ENCODE results near the gene ENPP7. TPM values are rescaled to one million over a fixed set of nuclear protein-coding genes. Genes with fewer than 3 reads are reported as not detected.
"Not testable (repeated sequence)": the region's sequence is repeated elsewhere in the genome, so short reads cannot be mapped to it uniquely, and the experiment has no call there.

Gene ENPP7
- total RNA-seq, 2 donors from 2014 or later, result 0.17 TPM; not detected in 1

DNA sequence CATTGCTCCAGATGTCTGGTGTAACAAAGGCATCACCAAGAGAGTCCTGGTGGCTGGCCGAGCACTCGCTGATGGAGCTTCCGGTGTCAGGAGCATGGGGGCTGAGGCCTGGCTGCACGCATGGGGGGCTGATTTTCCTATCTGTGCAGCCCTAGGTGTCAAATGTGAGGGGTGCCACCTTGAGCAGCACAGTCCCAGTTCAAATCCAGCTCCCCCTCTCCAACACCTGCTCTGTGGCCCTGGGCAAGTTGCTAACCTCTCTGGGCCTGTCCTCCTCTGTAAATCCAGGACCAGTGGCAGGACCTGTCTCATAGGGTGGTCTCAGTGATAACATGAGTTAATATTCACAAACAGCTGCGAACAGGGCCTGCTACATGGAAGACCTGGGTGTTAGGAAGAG, 12.9 kb downstream of the ENPP7 start:
- intact Hi-C loops (cut with DNase I, micrococcal nuclease), result no loop called here
- DNase-seq (no peak), ATAC-seq (no peak)

DNA sequence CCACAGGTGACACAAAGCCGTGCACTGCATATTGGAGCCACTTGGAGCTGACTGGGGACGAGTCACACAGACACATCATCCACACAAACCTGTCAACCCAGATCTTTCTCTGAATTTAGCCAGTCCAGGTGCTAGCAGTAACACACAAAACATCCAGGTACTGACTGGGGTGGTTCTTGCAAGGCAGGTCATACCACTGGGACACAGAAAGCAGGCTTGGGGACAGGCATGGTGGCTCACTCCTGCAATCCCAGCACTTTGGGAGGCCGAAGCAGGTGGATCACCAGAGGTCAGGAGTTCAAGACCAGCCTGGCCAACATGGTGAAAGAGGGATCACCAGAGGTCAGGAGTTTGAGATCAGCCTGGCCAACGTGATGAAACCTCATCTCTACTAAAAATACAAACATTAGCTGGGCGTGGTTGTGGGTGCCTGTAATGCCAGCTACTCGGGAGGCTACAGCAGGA, 14.9 kb downstream of the ENPP7 start:
- intact Hi-C loops (cut with DNase I, micrococcal nuclease), result no loop called here
- ATAC-seq, result no peak
- DNase-seq, result no peak

DNA sequence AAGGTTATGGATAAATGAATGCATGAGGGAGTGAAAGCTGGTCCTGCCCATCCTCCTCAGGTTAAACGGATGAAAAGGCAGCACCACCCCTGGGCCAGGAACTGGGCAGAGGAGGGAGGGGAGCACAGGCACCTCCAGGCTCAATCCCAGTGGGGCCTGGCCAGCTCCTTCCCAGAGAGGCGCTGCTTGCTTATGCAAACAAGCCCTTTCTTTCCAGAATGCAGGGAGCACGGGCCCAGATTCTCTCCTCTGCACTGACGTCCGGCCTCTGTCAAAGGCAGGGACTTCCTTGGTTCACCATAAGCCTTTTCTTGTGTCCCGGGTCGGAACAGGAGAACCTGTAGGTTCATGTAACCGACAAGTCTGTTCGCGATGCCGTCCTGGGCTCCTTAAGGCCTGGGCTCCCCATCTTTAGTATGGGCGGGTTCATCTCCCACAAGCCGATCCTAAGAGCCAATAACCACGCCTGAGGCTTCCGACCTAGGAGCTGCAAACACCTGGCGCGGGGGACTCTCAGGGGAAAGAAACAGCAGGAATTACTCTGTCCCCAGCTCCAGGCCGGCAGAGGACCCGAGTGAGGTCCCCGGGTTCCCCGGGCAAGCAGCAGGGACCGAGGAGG, 16.3 kb downstream of the ENPP7 start:
- intact Hi-C loops (cut with DNase I, micrococcal nuclease), result no loop called here
- DNase-seq (no peak), ATAC-seq (no peak)

DNA sequence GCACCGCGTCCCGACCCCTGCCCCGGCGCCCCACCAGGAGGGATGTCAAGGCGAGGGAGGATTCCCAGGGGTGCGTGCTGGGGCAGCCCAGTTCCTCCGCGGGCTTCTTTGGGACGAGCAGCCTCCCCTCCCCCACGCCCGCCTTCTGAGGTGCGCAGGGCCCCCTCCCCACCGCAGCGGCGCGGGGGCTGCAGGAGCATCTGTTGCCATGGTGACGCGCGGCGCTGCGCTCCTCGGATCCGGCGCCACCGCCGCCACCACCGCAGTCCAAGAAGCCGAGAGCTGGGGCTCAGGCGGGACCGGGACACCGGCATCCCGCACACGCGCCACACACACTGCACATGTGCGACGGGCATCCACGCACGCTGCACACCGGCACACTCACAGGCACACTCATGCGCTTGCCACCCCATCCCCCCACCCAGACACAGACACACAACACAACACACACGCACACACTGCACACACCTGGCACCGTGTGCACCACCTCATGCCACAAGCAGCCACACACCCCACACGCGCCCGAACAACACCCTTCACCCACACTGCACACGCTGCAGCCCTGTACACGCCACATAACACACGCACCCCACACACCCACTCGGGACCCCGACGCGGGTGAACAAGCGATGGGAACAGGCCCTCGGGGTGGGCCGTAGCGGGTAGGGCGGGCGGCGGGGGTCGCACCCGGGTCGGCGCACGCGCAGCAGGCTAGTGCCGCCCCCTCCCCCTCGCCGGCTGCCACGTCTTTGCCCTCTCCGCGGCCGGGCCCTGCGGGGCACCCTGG, 17.0 kb downstream of the ENPP7 start:
- ATAC-seq, result no peak
- no peak for DNase-seq
- intact Hi-C loops (cut with DNase I, micrococcal nuclease), result no loop called here

DNA sequence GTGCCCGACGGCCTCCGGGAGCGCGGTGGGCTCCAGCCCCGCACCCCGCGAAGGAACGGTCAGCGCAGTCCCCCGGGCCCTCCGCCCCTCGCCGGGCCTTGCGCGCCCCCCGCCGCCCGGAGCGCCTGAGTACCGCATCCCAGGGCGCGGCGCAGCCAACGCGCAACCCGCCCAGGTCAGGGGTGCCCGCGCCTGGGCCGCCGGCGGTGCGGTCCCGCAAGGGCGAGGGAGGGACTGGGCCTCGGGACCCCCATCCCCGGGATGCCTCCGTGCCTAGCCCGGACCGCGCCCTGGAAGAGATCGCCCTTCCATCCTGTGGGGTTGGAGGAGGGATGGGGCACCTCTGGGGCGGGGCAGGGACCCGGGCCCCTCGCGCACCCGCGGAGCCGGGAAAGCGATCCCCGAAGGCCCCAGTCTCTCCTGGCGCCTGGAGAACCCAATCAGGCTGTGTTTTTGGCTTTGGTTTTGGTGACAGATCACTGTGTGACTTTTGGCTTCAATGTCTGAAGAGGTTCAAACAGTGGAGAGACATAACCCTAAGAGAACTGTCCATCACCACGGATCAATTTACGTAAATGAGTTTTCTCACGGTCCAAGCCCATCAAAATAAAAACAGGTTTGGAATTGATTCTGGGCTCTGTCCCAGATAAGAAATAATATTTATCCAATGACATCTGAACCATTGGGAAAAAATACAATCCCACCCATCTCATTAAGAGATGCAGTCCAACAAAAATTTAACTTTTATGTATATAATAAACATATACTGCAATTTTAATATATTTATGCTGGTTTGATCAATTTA, 17.8 kb downstream of the ENPP7 start:
- DNase-seq (no peak), ATAC-seq (no peak)
- intact Hi-C loops (cut with DNase I, micrococcal nuclease), result no loop called here

DNA sequence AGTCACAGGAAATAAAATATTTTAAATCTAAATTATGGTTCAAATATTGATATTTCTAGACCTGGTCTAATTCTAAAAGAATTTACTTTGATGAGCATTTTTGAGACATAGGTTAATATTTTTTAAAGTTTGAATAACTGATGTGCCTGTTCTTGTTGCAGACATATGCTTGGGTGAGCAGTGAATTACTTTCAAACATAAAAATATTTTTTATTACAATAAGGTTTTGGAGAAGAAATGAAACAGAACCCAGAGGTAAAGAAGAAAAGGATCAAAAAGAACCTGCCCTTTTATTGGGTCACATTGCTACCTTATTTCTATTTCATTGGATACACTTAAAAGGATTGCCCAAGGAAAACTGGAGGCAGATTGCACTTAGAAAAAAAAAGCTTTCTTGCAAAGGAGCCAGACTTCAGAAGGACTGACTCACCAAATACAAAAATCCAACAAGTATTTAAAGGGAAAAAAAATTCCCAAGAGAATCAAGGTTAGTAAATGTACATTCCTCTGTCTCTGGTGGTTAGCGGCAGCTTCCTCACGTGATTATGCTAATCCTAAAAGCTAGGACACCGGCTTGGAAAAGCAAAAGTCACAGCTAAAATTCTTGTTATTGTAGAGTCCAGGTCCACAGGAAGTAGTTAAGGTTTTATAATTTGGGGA, 18.5 kb downstream of the ENPP7 start:
- no peak for ATAC-seq
- intact Hi-C loops (cut with DNase I, micrococcal nuclease), result no loop called here
- DNase-seq, result no peak

DNA sequence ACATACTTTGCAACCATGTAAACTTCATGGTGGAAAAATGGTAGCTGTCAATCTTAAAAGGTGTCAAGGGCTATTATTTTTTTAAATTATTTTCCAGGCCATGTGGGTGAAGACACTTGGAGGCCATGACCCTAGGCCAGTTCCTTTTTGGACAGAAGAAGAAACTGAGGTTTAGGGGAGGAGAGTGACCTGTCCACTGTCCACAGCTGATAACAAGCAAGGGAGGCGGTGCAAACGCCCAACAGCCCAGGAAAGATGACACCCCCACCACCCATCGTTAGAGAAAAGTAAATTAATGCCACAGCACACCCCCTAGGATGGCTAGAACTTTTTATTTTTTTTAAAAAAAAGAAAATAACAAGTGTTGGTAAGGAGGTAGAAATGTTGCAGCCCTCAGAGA, 19.2 kb downstream of the ENPP7 start:
- ATAC-seq, result no peak
- intact Hi-C loops (cut with DNase I, micrococcal nuclease), result no loop called here
- DNase-seq, result no peak

DNA sequence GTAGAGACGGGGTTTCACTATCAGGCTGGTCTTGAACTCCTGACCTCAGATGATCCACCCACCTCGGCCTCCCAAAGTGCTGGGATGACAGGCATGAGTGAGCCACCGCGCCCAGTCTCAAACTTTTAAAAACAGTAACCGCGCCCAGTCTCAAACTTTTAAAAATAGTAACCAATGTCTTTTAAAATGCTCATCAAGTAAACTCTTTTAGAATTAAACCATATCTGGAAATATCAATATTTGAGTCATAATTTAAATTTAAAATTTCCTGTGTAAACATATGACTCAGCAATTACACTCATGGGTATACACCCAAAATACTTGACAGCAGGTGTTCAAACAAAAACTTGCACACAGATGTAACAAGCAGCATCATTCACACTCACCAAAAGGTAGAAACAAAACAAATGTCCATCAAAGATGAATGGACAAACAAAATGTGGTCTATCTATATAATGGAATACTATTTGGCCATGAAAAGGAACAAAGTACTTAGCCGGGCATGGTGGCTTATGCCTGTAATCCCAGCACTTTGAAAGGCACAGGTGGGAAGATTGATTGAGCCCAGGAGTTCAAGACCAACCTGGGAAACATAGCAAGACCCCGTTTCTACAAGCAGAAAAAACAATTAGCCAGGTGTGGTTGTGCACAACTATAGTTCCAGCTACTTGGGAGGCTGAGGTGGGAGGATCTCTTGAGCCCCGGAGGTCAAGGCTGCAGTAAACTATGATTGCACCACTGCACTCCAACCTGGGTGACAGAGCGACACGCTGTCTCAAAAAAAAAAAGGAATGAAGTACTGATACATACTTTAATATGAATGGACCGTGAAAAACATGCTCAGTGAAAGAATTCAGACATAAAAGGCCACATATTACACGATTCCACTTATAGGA, 20.2 kb downstream of the ENPP7 start:
- DNase-seq, result no peak
- intact Hi-C loops (cut with DNase I, micrococcal nuclease), result no loop called here

DNA sequence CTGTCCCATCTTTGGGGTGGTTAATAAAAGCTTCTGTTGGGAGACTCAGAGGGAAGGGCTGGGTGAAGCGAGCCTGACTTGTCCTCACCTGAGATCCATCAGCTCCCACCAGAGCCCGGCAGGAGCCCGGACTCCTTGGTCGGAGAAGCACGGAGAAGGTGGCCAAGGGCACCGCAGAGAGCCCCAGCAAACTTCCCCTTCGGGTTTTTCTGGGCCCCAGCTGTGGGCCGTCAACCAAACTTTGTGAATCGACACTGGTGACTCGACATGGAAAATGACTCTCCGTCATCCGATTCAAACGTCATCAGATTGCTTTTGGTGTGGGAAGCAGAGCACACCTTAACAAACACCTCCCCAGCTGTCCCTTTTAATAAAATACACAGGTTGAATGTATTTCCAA, 21.4 kb downstream of the ENPP7 start:
- intact Hi-C loops (cut with DNase I, micrococcal nuclease), result no loop called here
- ATAC-seq (no peak), DNase-seq (no peak)

More for the DNA sequence above, 20.2 kb downstream of the ENPP7 start:
- ATAC-seq, result no peak

DNA sequence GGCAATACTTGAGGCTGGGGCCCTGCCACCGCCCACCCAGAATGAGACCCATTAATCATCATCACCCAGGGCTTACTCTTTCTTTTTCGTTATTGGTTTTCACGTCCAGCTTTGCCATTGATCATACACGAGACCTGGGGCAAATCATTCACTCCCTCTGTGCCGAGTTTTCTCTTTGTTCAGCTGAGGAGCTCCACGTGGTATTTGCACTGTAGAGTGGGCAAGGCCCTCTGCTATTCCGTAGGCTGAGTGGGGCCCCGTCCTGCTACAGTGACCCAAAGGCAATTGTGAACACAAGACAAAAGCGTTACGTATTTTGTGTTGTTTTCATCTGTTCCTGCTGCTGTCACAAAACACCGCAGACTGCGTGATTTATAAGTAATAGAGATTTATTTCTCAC, 23.6 kb downstream of the ENPP7 start:
- intact Hi-C loops (cut with DNase I, micrococcal nuclease), result no loop called here
- DNase-seq, result no peak

DNA sequence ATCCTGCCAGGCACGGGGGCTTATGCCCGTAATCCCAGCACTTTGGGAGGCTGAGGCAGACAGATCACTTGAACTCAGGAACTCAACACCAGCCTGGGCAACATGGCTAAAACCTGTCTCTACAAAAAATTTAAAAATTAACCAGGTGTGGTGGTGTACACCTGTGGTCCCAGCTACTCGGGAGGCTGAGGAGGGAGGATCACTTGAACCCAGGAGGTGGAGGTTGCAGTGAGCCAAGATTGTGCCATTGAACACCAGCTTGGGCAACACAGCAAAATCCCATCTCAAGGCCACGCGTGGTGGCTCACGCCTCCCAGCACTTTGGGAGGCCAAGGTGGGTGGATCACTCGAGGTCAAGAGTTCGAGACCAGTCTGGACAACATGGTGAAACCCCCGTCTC, 24.2 kb downstream of the ENPP7 start:
- intact Hi-C loops (cut with DNase I, micrococcal nuclease); ATAC-seq; DNase-seq: not testable (repeated sequence)

More for the DNA sequence above, 23.6 kb downstream of the ENPP7 start:
- ATAC-seq, result no peak

DNA sequence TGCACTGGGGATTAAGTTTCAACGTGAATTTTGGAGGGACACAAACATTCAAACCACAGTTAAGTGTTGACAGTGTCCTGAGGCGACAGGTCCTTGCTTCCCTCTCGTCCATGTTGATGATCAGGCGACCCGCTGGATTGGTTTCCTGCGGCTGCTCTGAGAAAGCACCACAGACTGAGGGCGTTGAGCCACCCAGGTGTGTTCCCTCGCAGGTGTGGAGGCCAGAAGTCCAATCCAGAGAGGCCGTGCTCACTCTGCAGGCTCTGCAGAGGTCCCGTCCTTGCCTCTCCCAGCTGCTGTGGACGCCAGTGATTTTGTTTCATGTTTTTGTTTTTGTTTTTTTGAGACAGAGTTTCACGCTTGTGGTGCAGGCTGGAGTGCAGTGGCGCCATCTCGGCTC, 24.8 kb downstream of the ENPP7 start:
- ATAC-seq, result no peak
- no peak for DNase-seq
- intact Hi-C loops (cut with DNase I, micrococcal nuclease), result no loop called here

DNA sequence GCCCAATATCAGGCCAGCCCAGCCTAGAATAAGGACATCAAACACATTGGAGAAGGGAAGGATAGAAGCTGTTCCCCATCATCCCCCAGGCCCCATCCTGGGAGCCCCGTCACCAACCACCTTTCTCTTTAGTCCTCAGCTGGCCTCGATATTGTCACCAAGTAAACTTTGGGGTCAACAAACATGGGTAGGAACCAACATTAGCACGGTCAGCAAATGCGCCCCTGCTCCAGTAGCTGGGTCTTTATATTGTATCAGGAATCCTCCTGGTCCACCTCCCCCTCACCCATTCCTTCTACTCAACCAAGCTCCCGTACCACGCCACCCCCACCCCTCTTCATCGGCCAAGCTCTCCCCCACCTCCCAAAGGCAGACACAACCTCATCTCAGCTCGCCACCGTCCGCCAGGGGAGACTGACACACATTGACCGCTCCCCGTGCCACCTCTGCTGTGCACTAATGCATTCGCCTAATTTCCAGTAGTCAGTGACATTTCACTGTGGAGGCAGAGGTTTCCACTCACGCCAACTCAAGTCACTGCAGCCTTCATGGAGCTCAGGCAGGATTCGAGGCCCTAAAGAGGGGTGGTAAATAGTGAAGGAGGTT, 26.5 kb downstream of the ENPP7 start:
- intact Hi-C loops (cut with DNase I, micrococcal nuclease), result no loop called here
- ATAC-seq (no peak), DNase-seq (no peak)

DNA sequence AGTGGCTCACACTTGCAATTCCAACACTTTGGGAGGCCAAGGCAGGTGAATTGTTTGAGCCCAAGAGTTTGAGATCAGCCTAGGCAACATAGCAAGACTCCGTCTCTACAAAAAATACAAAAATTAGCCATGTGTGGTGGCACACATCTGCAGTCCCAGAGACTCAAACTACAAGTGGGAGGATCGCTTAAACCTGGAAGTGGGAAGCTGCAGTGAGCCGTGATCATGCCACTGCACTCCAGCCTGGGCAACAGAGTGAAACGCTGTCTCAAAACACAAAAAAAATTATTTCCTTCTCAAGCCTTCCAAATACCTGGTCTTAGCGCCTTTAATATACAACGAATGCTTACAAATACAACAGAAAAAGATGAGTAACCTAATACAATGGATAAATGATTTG, 27.5 kb downstream of the ENPP7 start:
- no peak for ATAC-seq
- no peak for DNase-seq
- intact Hi-C loops (cut with DNase I, micrococcal nuclease), result no loop called here

DNA sequence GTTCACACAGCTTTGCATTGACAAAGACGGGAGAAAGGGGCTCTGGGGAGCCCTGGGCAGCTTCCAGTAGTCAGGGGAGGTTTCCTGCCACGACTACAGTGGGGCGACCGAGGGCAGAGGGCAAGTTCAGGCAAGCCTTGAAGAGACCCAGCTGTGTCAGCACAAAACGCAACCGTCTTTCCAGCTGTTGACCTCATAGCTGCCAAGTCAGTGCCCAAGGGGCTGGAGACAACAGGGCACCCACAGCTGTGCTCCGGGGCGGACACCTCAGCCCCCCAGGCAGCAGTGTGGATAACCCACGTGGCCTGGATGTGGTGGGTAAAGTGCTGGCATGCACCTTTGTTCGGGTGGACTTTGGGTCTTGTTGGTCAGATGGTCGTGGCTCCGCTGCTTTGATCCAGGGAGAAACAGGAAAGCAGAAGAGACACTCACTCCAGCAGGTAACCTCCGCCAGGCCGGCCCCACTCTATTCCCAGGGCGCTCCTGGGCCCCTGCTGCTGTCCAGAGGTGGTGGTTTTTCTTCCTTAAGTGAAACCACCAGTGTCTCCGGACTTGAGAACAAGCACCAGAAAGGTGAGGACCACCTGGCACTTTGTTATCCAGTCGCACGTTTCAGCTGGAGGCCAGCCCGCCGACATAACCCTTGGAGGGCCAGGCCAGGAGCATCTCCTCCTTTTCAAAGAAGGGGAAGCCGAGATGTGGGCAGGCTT, 29.6 kb downstream of the ENPP7 start:
- no peak for DNase-seq
- ATAC-seq, result no peak
- intact Hi-C loops (cut with DNase I, micrococcal nuclease), result no loop called here

DNA sequence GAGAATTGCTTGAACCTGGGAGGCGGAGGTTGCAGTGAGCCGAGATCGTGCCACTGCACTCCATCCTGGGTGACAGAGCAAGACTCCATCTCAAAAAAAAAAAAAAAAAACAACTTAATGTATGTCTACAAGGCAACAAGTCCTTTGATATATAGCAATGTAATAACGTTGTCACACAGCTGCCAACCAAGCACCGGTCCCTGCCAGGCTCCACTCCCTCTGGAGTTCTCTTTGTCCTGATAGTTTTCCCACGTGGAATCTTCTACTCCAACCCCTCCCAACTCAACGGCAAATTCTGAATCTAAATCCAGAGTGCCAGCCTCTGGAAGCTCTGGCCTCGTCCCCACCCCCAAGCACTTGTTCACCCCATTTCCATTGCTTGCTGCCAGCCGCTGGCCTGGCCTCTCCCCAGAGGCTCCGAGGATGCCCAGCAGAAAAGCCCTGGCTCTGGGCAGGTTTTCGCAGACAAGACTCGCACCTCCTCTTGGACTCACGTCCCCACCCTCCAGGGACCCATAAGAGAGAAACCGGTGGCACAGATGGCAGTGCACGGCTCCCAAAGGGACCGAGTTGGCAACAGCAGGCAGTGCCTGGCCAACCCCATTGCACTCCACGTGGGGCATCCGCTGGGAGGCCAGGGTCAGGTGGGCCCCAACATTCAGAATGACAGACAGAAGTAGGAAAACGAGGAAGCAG, 31.3 kb downstream of the ENPP7 start:
- ATAC-seq (no peak), DNase-seq (no peak)
- intact Hi-C loops (cut with DNase I, micrococcal nuclease), result no loop called here

DNA sequence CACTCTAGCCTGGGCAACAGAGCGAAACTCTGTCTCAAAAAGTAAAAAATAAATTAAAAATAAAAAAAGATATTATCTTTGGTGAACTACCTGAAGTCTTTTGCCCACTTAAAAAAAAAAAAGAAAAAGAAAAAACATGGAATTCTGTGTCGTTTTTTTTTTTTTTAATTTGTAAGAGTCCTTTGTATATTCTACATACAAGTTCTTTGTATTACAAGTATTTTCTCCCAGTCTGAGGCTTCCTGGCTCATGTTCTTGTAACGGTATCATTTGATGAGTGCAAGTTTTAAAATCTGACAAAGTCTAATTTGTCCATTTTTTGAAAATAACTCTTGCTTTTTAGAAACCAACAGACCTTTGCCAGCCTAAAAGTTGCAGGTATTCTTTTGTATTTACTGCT, 35.0 kb downstream of the ENPP7 start:
- DNase-seq (no peak), ATAC-seq (no peak)
- intact Hi-C loops (cut with DNase I, micrococcal nuclease), result no loop called here
